ENCODE data around the gene COQ8B.
"Not testable (repeated sequence)": the region's sequence is repeated elsewhere in the genome, so short reads cannot be mapped to it uniquely, and the experiment has no call there.

Gene COQ8B

DNA sequence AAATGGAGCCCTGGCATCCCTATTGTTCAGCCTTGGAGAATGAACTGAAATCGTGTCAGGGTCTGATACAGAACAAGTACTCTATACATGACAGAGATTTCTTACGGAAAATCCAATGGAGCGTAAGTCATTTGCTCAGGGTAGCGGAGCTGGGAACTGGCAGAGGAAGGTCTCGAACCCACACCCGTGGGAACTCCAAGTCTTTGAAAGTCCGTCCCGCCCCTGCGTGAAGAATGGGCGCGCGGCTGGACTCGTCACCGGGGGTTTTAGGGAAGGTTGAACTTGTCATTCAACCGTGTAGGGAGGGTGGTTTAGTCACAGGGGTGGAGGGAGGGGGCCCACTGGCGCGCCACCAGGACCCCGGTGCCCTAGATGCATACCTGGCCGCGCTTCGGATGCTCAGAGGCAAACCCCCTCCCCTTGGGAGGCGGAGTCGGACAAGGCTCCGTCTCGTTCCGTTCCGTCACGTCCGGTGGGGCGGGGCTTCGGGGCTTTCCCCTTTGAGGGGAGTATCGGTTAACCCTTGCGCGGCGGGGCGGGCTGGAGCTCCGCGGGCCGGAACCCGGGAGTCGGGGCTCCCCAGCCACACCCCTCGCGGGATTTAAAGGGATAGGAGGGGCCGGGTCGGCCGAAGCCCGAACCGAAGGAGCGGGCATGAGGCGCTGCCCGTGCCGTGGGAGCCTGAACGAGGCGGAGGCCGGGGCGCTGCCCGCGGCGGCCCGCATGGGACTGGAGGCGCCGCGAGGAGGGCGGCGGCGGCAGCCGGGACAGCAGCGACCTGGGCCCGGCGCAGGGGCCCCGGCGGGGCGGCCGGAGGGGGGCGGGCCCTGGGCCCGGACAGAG, at the start of gene COQ8B, which contains the start of gene ITPKC:
COQ8B (minus strand) TSS at position 405 of the 843 bp plus-strand sequence. CDS start 2,254 bp downstream, outside the sequence.
ITPKC (plus strand) TSS at position 631 of the 843 bp plus-strand sequence; CDS start at position 655, 24 bp downstream.
- peak within 1 kb of the TSS; percentile 92 for H3K27ac ChIP-seq
- TF ChIP-seq, protein P1, sequence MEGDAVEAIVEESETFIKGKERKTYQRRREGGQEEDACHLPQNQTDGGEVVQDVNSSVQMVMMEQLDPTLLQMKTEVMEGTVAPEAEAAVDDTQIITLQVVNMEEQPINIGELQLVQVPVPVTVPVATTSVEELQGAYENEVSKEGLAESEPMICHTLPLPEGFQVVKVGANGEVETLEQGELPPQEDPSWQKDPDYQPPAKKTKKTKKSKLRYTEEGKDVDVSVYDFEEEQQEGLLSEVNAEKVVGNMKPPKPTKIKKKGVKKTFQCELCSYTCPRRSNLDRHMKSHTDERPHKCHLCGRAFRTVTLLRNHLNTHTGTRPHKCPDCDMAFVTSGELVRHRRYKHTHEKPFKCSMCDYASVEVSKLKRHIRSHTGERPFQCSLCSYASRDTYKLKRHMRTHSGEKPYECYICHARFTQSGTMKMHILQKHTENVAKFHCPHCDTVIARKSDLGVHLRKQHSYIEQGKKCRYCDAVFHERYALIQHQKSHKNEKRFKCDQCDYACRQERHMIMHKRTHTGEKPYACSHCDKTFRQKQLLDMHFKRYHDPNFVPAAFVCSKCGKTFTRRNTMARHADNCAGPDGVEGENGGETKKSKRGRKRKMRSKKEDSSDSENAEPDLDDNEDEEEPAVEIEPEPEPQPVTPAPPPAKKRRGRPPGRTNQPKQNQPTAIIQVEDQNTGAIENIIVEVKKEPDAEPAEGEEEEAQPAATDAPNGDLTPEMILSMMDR (conservative IDR thresholded peaks at IDR 0.05), result no peak
- peak; percentile 94 for TF ChIP-seq ZFX (IDR thresholded peaks at IDR 0.05)

DNA sequence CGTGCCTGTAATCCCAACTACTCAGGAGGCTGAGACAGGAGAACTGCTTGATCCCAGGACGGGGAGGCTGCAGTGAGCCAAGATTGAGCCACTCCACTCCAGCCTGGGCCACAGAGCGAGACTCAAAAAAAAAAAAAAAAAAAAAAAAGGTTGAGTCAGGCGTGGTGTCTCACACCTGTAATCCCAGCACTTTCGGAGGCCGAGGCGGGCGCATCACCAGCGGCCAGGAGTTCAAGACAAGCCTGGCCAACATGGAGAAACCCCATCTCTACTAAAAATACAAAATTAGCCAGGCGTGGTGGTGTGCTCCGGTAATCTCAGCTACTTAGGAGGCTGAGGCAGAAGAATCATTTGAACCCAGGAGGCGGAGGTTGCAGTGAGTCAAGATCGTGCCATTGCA, 49.7 kb upstream of the COQ8B start:
- not testable (repeated sequence) for H3K27ac ChIP-seq

DNA sequence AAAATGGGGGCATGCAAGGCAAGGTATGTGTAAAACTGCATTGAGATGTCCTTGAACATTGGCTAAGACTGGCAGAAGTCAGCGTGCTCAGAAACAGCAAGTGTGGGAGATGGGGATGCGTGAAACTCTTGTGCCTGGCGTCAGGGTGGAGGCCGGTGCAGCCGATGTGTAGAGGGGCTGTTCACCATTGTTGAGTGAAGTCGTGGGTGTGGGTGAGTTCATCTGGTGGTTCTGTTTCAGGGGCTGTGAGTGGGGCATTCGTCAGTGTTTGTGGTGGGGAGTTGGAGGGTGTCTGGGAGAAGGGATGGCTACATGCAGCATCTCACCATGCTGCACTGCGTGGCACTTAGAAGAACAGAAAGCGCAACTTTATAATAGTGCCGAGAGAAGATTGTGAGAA, 47.3 kb upstream of the COQ8B start:
- no peak for TF ChIP-seq ZFX (IDR thresholded peaks at IDR 0.05)
- TF ChIP-seq, protein P1 (conservative IDR thresholded peaks at IDR 0.05), result no peak

DNA sequence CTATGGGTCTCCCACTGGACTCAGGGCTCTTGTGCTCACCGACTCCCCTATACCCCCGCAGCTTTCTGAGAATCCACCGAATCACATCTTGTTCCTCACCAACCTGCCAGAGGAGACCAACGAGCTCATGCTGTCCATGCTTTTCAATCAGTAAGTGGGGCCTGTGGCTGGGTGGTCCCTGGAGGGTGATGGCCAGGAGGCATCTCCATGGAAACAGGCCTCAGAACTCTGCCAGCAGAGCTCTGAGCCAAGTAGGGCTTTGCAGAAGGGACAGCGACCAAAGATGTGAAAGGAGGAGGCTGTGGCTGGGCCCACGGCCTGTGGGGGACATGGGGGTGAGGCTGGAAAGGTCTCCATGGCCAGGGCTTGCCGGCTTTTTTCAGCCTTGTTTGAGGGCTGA, 46.8 kb upstream of the COQ8B start:
- no peak overlapping the region for H3K27ac ChIP-seq
- TF ChIP-seq ZFX (IDR thresholded peaks at IDR 0.05), result no peak
- TF ChIP-seq, protein P1 (conservative IDR thresholded peaks at IDR 0.05), result no peak

More for the DNA sequence above, 47.3 kb upstream of the COQ8B start:
- no peak overlapping the region for H3K27ac ChIP-seq

DNA sequence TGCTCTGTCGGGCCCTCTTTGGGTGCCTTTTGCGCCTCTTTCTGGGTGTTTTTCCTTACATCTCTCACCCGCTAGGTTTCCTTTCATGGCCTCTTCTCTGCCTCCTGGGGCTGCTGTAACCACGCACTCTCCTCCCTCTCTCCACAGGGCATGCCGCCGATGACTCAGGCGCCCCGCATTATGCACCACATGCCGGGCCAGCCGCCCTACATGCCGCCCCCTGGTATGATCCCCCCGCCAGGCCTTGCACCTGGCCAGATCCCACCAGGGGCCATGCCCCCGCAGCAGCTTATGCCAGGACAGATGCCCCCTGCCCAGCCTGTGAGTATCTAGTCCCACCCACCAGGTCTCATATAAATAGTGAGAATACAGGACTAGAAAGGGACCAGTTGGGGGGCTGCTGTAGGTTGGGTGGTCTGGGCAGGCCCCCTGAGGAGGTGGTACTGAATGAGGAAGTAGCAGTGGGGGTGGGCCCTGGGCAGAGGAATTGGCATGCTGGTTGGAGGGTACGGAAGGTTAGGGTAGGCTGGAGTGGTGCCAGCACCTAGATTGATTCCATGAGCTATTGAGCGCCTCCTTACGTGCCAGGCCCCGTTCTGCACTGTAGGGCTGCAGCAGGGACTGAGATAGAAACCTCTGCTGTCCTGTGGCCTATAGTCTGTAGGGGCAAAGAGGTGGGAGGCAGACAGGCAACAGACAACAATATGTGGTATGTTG, 46.2 kb upstream of the COQ8B start:
- TF ChIP-seq, protein P1 (conservative IDR thresholded peaks at IDR 0.05), result no peak
- no peak for TF ChIP-seq ZFX (IDR thresholded peaks at IDR 0.05)
- no peak overlapping the region for H3K27ac ChIP-seq

DNA sequence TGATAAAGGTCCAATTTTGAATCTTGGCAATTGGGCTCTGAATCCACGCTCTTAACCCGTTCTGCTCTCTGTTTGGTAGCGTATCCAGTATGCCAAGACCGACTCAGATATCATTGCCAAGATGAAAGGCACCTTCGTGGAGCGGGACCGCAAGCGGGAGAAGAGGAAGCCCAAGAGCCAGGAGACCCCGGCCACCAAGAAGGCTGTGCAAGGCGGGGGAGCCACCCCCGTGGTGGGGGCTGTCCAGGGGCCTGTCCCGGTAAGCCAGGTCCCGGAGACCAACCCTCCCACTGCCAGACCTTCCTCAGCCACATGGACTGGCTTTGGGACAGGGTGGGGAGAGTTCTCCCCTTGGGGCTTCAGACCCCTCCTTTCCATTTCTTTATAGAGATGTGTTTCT, 42.7 kb upstream of the COQ8B start:
- H3K27ac ChIP-seq, result no peak overlapping the region
- TF ChIP-seq, protein P1 (conservative IDR thresholded peaks at IDR 0.05), result no peak
- no peak for TF ChIP-seq ZFX (IDR thresholded peaks at IDR 0.05)

DNA sequence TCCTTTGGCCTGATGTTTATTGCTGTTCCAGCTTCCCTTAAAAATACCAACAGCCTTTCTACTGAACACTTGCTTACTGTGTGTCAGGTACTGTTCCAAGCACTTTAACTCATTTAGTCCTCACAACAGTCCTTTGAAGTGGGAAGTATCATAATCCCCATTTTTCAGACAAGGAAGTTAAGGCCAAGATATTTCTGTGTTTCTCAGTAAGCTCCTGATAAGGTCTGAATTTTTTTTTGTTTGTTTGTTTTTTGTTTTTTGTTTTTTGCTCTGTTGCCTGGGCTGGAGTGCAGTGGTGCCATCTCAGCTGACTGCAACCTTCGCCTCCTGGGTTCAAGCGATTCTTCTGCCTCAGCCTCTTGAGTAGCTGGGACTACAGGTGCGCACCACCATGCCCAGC, 41.8 kb upstream of the COQ8B start:
- TF ChIP-seq, protein P1 (conservative IDR thresholded peaks at IDR 0.05), result no peak
- TF ChIP-seq ZFX (IDR thresholded peaks at IDR 0.05), result no peak
- H3K27ac ChIP-seq, result no peak overlapping the region

Measured in C4-2B (cell line).